Progenitor cell of endocrine pancreas (in vitro differentiated cells): ENCODE data around the gene ATP6V0C. TPM values are rescaled to one million over a fixed set of nuclear protein-coding genes. Genes with fewer than 3 reads are reported as not detected.

Source experiments
- DNase-seq: peaks from one replicate; pipeline ENCODE4 v3.0.0; 2021; ENCODE audit warnings: low spot score; ENCODE audit not compliant: unreplicated experiment
- H3K27ac Mint-ChIP-seq: 2 replicates; pipeline ENCODE4 v1.8.0; 2021; ENCODE audit warnings: mild to moderate bottlenecking, moderate library complexity, mixed read lengths
- H3K27me3 Mint-ChIP-seq: 2 replicates; pipeline ENCODE4 v1.8.0; 2021; ENCODE audit warnings: mixed read lengths
- H3K36me3 Mint-ChIP-seq: 2 replicates; pipeline ENCODE4 v1.8.0; 2022; ENCODE audit warnings: mixed read lengths; ENCODE audit not compliant: insufficient read depth
- H3K4me1 Mint-ChIP-seq: 2 replicates; pipeline ENCODE4 v1.8.0; 2021; ENCODE audit warnings: low read depth, mixed read lengths
- H3K4me3 Mint-ChIP-seq: 2 replicates; pipeline ENCODE4 v1.8.0; 2021; ENCODE audit warnings: low read depth, mild to moderate bottlenecking, moderate library complexity, mixed read lengths
- H3K9me3 Mint-ChIP-seq: 2 replicates; pipeline ENCODE4 v1.8.0; 2021; ENCODE audit warnings: low read depth, mixed read lengths
- CTCF ChIP-seq: fragments of 200-600 bp; sonication (generic); IDR thresholded peaks from one replicate; pipeline ENCODE4 v1.5.0; 2021; ENCODE audit warnings: antibody characterized with exemption, mild to moderate bottlenecking; ENCODE audit not compliant: unreplicated experiment
- total RNA-seq: library from RNA; stranded (reverse); gene quantifications from 2 replicates; pipeline ENCODE4 v1.2.1, GENCODE V29; 2021

The ATP6V0C gene
- total RNA-seq, 1 donor from 2014 or later, result 169 TPM

DNA sequence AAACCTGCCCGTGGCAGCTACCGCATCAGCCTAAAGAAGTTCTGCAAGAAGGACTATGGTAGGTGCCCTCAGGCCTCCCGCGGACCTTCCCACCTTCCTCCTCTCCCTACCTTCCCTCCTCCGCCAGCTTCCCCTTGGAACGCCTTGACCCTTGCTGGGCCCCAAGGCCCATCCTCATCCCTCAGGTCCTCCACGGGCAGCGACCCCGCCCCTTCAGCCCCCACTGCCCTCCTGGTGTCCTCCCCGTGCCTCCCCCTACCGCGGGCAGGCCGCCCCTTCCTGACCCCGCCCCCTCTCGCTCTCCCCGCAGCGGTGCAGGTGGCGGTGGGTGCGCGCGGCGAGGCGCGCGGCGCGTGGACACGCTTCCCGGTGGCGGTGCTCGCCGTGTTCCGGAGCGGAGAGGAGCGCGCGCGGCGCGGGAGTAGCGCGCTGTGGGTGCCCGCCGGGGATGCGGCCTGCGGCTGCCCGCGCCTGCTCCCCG lies 40.3 kb upstream of the ATP6V0C start:
- H3K4me1 Mint-ChIP-seq, result peaks cover 22% of the 10 kb centered on the region
- H3K36me3 Mint-ChIP-seq, result no peaks in the 10 kb centered on the region
- DNase-seq, result no peak
- H3K27ac Mint-ChIP-seq, result no peak overlapping the region
- peaks cover 21% of the 10 kb centered on the region for H3K27me3 Mint-ChIP-seq
- no peaks in the 10 kb centered on the region for H3K9me3 Mint-ChIP-seq
- peak overlapping the region; percentile 67 for H3K4me3 Mint-ChIP-seq
- no peak for TF ChIP-seq CTCF

DNA sequence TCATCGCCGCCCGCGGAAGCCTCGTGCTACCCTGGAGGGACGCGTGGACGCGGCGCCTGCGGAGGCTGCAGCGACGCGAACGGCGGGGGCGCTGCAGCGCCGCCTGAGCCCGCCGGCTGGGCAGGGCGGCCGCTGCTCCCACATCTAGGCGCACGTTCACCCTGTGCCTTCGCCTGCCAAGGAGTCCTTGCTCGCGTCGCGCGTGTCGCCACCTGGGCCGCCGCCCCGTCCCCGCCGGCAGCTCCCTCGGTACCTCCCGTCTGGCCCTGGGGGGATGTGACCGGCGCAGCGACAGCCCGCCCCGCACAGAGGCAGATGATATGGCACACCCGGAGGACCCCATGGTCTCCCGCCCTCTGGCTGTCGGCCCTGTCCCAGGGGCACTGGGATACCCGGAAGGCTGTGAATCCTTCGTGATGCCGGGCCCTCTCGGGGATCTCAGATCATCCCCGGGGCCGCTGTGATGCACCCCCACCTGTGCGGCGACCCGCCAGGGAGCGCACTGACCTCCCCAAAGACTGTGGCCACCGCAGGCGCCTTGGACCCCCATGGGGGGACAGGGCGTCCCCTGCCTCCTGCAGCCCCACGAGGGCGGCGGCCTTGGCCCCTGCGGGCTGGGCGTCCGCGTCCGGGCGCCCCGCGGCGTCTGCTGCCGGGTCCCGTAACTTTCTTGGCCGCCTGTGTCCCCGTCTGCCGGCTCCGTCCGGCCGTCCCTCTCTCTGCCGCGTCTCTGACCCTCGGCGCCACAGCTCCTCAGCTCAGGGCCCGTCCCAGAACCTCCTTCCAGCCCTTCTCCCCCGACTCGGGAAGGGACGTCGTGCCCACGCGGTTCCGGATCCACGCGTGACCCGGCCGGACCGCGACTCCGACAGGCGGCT lies 39.5 kb upstream of the ATP6V0C start:
- Mint-ChIP-seq H3K9me3 (no peaks in the 10 kb centered on the region), H3K4me1 (peaks cover 21% of the 10 kb centered on the region), H3K27ac (no peak overlapping the region), H3K4me3 (peak overlapping the region; percentile 67), H3K36me3 (no peaks in the 10 kb centered on the region), H3K27me3 (peaks cover 21% of the 10 kb centered on the region)
- peak; percentile 55 for TF ChIP-seq CTCF
- DNase-seq, result no peak

GRCh38 chr16:2474877-2475412 lies 38.8 kb upstream of the ATP6V0C start, which contains the start of gene TBC1D24:
Gene TBC1D24, plus strand, starts transcription at chr16:2475127. Its CDS starts 21,022 bp downstream, at chr16:2496149.
- no peaks in the 10 kb centered on the region for H3K9me3 Mint-ChIP-seq
- DNase-seq, result peak; percentile 88
- peak within 1 kb of the TSS; percentile 69 for H3K4me3 Mint-ChIP-seq
- peaks cover 19% of the 10 kb centered on the region for H3K4me1 Mint-ChIP-seq
- no peaks in the 10 kb centered on the region for H3K36me3 Mint-ChIP-seq
- TF ChIP-seq CTCF, result no peak
- H3K27me3 Mint-ChIP-seq, result peaks cover 17% of the 10 kb centered on the region
- peak within 1 kb of the TSS; percentile 56 for H3K27ac Mint-ChIP-seq

- H3K27ac Mint-ChIP-seq, result peak overlapping the region; percentile 56
- peaks cover 12% of the 10 kb centered on the region for H3K27me3 Mint-ChIP-seq
- peak overlapping the region; percentile 69 for H3K4me3 Mint-ChIP-seq
- TF ChIP-seq CTCF, result no peak
- no peaks in the 10 kb centered on the region for H3K36me3 Mint-ChIP-seq
- DNase-seq, result no peak
- H3K9me3 Mint-ChIP-seq, result no peaks in the 10 kb centered on the region
- peaks cover 16% of the 10 kb centered on the region for H3K4me1 Mint-ChIP-seq
These were observed 38.1 kb upstream of the ATP6V0C start for GRCh38 chr16:2475413-2476344.

DNA sequence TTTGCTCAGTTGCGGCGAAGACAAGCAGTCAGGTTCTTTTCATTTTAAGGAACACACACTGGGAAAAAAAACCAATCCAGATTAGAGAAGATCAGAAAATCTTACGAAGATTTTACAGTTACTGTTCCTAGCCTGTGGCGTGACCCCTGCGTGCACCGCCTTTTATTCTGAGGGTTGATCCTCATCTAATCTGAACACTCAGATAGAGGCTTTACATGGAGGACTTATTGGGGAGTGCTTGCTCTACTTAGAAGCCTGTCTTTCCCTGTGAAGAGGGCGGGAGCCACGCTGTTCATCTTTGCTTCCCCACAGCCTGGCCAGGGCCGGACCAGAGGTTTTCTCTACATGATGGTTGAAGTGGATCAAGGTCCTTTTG lies 37.4 kb upstream of the ATP6V0C start:
- peaks cover 11% of the 10 kb centered on the region for H3K27me3 Mint-ChIP-seq
- peak overlapping the region; percentile 56 for H3K27ac Mint-ChIP-seq
- H3K4me1 Mint-ChIP-seq, result peaks cover 16% of the 10 kb centered on the region
- H3K36me3 Mint-ChIP-seq, result no peaks in the 10 kb centered on the region
- peak overlapping the region; percentile 69 for H3K4me3 Mint-ChIP-seq
- no peak for DNase-seq
- no peak for TF ChIP-seq CTCF
- H3K9me3 Mint-ChIP-seq, result no peaks in the 10 kb centered on the region
